Measurements from ENCODE around the gene ACSL5. TPM values are rescaled to one million over a fixed set of nuclear protein-coding genes. Genes with fewer than 3 reads are reported as not detected.
A peak's percentile ranks its signal among the peaks of the same experiment; 100 is the strongest.
"Not testable (repeated sequence)": the region's sequence is repeated elsewhere in the genome, so short reads cannot be mapped to it uniquely, and the experiment has no call there.

ACSL5 gene
- total RNA-seq, 2 experiments from 2014 or later, result 30.1 to 32.9 TPM

DNA sequence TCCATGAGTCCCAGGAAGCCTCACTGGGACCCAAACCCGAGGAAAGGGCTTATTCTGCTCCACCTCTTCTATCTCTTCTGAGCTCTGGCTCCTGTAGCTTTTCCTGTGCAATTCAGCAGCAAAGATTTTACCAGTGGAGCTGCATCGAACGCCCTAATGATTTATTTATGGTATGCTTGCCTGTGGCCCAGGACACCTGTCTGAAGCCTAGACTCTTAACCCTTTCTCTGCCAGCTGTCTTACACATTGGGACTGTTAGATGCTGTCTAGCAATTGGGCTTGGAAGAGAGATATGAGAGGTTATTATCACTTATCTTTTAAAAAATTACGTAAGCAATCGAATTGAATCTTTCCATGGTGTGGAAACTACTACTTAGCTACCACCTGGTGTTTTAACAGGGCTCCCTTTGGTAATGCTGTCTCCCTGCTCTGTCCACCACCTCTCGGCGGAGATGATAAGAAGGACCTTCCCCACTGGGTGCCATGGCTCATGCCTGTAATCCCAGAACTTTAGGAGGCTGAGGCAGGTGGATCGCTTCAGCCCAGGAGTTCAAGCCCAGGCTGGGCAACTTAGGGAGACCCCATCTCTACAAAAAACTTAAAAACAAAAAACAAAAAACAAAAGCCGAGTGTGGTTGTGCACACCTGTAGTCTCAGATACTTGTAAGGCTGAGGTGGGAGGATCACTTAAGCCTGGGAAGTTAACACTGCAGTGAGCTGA is 8.8 kb downstream of the ACSL5 start:
- no peak overlapping the region for H3K27ac Mint-ChIP-seq
- no peak overlapping the region for H3K4me3 Mint-ChIP-seq
- no peak for DNase-seq
- H3K27me3 Mint-ChIP-seq, result no peaks in the 10 kb centered on the region
- ChIA-PET CTCF (interaction anchor here (1.3 to 1.8 kb wide), 2 partner anchors 89 kb away, joined by 3 to 4 read pairs; no protein-coding TSS in a partner anchor), POLR2A (interaction anchor here (1.3 kb wide), 1 partner anchor 49 kb away, joined by 3 read pairs; no protein-coding TSS in a partner anchor)
- intact Hi-C loops (cut with micrococcal nuclease), result loop anchor here (10.0 kb wide), 1 partner anchor 1302 kb away; no protein-coding TSS in a partner anchor
- no peaks in the 10 kb centered on the region for H3K9me3 Mint-ChIP-seq
- peaks cover 81% of the 10 kb centered on the region for H3K4me1 Mint-ChIP-seq (ENCODE audit: low read depth)
- peaks cover 24% of the 10 kb centered on the region for H3K36me3 Mint-ChIP-seq

GRCh38 chr10:112383325-112383724 is 9.4 kb downstream of the ACSL5 start:
- CTCF ChIA-PET, result interaction anchor here (1.3 kb wide), 1 partner anchor 88 kb away, joined by 3 read pairs; no protein-coding TSS in a partner anchor
- peak; percentile 58 for DNase-seq

GRCh38 chr10:112384141-112384540 is 10.2 kb downstream of the ACSL5 start:
- no peaks in the 10 kb centered on the region for H3K9me3 Mint-ChIP-seq
- H3K36me3 Mint-ChIP-seq, result peaks cover 21% of the 10 kb centered on the region
- no peaks in the 10 kb centered on the region for H3K27me3 Mint-ChIP-seq
- DNase-seq, result no peak
- ChIA-PET CTCF (interaction anchor here (1.3 kb wide), 2 partner anchors 9 to 87 kb away, joined by 3 read pairs; no protein-coding TSS in a partner anchor), POLR2A (interaction anchor here (0.8 kb wide), 1 partner anchor 10 kb away, joined by 3 read pairs; the partner anchor contains the start of gene ACSL5)
- H3K27ac Mint-ChIP-seq, result no peak overlapping the region
- intact Hi-C loops (cut with micrococcal nuclease), result loop anchor here (10.0 kb wide), 1 partner anchor 1301 kb away; no protein-coding TSS in a partner anchor
- no peak overlapping the region for H3K4me3 Mint-ChIP-seq
- H3K4me1 Mint-ChIP-seq (ENCODE audit: low read depth), result peaks cover 84% of the 10 kb centered on the region

More at GRCh38 chr10:112383325-112383724, 9.4 kb downstream of the ACSL5 start:
- peaks cover 24% of the 10 kb centered on the region for H3K36me3 Mint-ChIP-seq
- intact Hi-C loops (cut with micrococcal nuclease), result loop anchor here (10.0 kb wide), 1 partner anchor 1301 kb away; no protein-coding TSS in a partner anchor
- no peaks in the 10 kb centered on the region for H3K9me3 Mint-ChIP-seq
- H3K4me3 Mint-ChIP-seq, result no peak overlapping the region
- no peaks in the 10 kb centered on the region for H3K27me3 Mint-ChIP-seq
- POLR2A ChIA-PET, result interaction anchor here (0.8 to 1.3 kb wide), 2 partner anchors 9 to 48 kb away, joined by 3 read pairs; partner anchors contain the start of gene ACSL5
- peak overlapping the region; percentile 10 for H3K27ac Mint-ChIP-seq
- peaks cover 83% of the 10 kb centered on the region for H3K4me1 Mint-ChIP-seq (ENCODE audit: low read depth)

DNA sequence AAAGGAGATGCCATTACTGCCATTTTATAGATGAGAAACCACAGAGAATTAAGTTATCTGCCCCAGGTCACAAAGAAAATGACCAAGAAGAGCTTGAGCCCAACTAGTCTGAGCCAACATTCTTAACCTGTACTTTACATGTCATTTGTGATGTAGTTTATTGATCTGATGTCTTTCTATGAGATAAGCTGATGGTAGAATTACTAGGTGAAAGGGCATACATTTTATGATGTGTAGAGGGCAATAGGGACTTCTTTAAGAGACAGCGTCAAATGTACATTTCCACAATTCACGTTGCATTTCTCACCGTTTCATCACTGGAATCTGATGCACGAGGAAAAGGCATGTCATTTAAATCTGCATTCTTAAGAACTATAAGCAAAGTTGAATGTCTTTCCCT is 11.3 kb downstream of the ACSL5 start:
- peaks cover 15% of the 10 kb centered on the region for H3K36me3 Mint-ChIP-seq
- no peak overlapping the region for H3K27ac Mint-ChIP-seq
- no peaks in the 10 kb centered on the region for H3K27me3 Mint-ChIP-seq
- CTCF ChIA-PET, result interaction anchor here (0.9 to 1.3 kb wide), 2 partner anchors 10 to 87 kb away, joined by 3 read pairs; no protein-coding TSS in a partner anchor
- no peak for DNase-seq
- no peaks in the 10 kb centered on the region for H3K9me3 Mint-ChIP-seq
- intact Hi-C loops (cut with micrococcal nuclease), result loop anchor here (10.0 kb wide), 1 partner anchor 1300 kb away; no protein-coding TSS in a partner anchor
- POLR2A ChIA-PET, result no interaction called here
- no peak overlapping the region for H3K4me3 Mint-ChIP-seq
- H3K4me1 Mint-ChIP-seq (ENCODE audit: low read depth), result peaks cover 83% of the 10 kb centered on the region

DNA sequence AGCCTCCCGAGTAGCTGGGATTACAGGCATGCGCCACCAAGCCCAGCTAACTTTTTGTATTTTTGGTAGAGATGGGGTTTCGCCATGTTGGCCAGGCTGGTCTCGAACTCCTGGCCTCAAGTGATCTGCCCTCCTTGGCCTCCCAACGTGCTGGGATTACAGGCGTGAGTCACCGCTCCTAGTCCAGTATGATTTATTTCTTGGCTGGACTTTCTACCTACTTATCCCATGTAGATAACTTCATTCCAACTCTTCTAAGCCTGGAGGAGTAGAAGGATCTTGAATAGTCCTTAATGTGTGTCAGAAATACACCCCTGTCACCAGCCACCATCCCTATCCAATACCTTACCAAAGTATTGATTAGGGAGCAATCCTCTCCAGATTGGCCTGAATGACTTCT is 14.1 kb downstream of the ACSL5 start:
- DNase-seq, H3K27me3 Mint-ChIP-seq, H3K9me3 Mint-ChIP-seq, H3K36me3 Mint-ChIP-seq, H3K4me3 Mint-ChIP-seq: not testable (repeated sequence)
- POLR2A ChIA-PET, result interaction anchor here (2.4 kb wide), 1 partner anchor 12 kb away, joined by 21 read pairs; no protein-coding TSS in a partner anchor
- peak overlapping the region; percentile 6 for H3K27ac Mint-ChIP-seq
- H3K4me1 Mint-ChIP-seq (ENCODE audit: low read depth), result peaks cover 69% of the 10 kb centered on the region
- intact Hi-C loops (cut with micrococcal nuclease), result loop anchor here (2.0 to 10.0 kb wide), 3 partner anchors 73 to 1517 kb away; partner anchors contain the start of gene PDCD4
- CTCF ChIA-PET, result interaction anchor here (1.1 to 2.2 kb wide), 3 partner anchors 13 to 73 kb away, joined by 3 to 8 read pairs (median 3); no protein-coding TSS in a partner anchor

DNA sequence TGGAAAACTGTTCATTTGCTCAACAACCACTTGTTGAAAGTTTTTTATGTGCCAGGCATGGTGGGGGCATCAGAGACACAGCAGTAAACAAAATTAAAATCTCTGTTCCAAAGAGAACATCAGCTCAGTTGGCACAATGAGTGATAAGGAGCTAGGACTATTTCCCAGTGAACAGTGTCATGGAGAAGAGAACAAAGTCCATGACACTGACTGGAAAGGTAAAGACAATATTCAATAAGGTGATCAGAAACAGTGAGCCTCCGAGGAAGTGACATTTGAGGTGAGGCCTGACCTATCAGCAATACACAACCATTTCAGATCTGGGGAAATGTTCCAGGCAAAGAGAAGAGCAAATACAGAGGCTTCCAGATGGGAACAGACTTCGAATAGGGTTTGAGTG is 14.6 kb downstream of the ACSL5 start:
- H3K27me3 Mint-ChIP-seq, result no peaks in the 10 kb centered on the region
- CTCF ChIA-PET, result interaction anchor here (1.1 to 1.8 kb wide), 4 partner anchors 8 to 73 kb away, joined by 3 to 4 read pairs (median 3); no protein-coding TSS in a partner anchor
- no peak overlapping the region for H3K4me3 Mint-ChIP-seq
- peaks cover 64% of the 10 kb centered on the region for H3K4me1 Mint-ChIP-seq (ENCODE audit: low read depth)
- peaks cover 6% of the 10 kb centered on the region for H3K36me3 Mint-ChIP-seq
- H3K27ac Mint-ChIP-seq, result peak overlapping the region; percentile 88
- intact Hi-C loops (cut with micrococcal nuclease), result loop anchor here (2.0 to 10.0 kb wide), 3 partner anchors 72 to 1518 kb away; partner anchors contain the start of gene PDCD4
- DNase-seq, result no peak
- no peaks in the 10 kb centered on the region for H3K9me3 Mint-ChIP-seq
- POLR2A ChIA-PET, result interaction anchor here (2.4 kb wide), 1 partner anchor 12 kb away, joined by 21 read pairs; no protein-coding TSS in a partner anchor

GRCh38 chr10:112389271-112389822 is 15.4 kb downstream of the ACSL5 start:
- Mint-ChIP-seq H3K4me3 (peak overlapping the region; percentile 1), H3K27me3 (no peaks in the 10 kb centered on the region), H3K36me3 (peaks cover 7% of the 10 kb centered on the region), H3K27ac (peak overlapping the region; percentile 88), H3K4me1 (ENCODE audit: low read depth) (peaks cover 58% of the 10 kb centered on the region), H3K9me3 (no peaks in the 10 kb centered on the region)
- ChIA-PET CTCF (interaction anchor here (1.1 to 1.8 kb wide), 3 partner anchors 8 to 74 kb away, joined by 3 to 4 read pairs (median 3); no protein-coding TSS in a partner anchor), POLR2A (interaction anchor here (0.8 to 2.4 kb wide), 3 partner anchors 13 to 56 kb away, joined by 3 to 21 read pairs (median 4); no protein-coding TSS in a partner anchor)
- peak; percentile 80 for DNase-seq
- intact Hi-C loops (cut with micrococcal nuclease), result loop anchor here (1.0 to 10.0 kb wide), 6 partner anchors 9 to 1519 kb away; partner anchors contain the start of gene PDCD4

DNA sequence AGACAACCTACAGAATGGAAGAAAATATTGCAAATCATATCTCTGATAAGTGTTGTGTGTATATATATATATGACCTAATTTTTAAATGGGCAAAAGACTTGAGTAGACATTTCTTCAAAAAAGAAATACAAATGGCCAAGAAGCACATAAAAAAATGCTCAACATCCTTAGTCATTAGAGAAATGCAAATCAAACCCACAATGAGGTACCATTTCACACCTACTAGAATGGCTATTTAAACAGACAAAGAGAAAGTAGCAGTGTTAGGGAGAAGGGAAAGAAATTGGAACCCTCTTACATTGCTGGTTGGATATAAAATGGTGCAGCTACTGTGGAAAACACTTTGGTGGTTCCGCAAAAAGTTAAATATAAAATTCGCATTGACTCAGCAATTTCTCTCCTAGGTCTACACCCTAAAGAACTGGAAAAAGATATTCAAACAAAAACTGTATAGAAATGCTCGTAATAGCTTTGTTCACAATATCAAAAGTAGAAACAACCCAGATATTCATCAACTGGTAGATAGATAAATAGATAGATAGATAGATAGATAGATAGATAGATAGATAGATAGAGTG is 16.3 kb downstream of the ACSL5 start:
- H3K27me3 Mint-ChIP-seq, result no peaks in the 10 kb centered on the region
- peaks cover 6% of the 10 kb centered on the region for H3K36me3 Mint-ChIP-seq
- H3K27ac Mint-ChIP-seq, result peak overlapping the region; percentile 43
- DNase-seq, result no peak
- H3K9me3 Mint-ChIP-seq, result no peaks in the 10 kb centered on the region
- ChIA-PET POLR2A (interaction anchor here (1.3 to 2.4 kb wide), 2 partner anchors 14 to 56 kb away, joined by 3 to 21 read pairs; no protein-coding TSS in a partner anchor), CTCF (no interaction called here)
- no peak overlapping the region for H3K4me3 Mint-ChIP-seq
- intact Hi-C loops (cut with micrococcal nuclease), result no loop called here
- H3K4me1 Mint-ChIP-seq (ENCODE audit: low read depth), result peaks cover 52% of the 10 kb centered on the region

GRCh38 chr10:112393341-112393740 is 19.4 kb downstream of the ACSL5 start:
- DNase-seq, result no peak
- intact Hi-C loops (cut with micrococcal nuclease), result no loop called here
- no peaks in the 10 kb centered on the region for H3K27me3 Mint-ChIP-seq
- H3K4me1 Mint-ChIP-seq (ENCODE audit: low read depth), result peaks cover 26% of the 10 kb centered on the region
- H3K4me3 Mint-ChIP-seq, result no peak overlapping the region
- H3K9me3 Mint-ChIP-seq, result no peaks in the 10 kb centered on the region
- H3K27ac Mint-ChIP-seq, result no peak overlapping the region
- H3K36me3 Mint-ChIP-seq, result peaks cover 5% of the 10 kb centered on the region
- CTCF ChIA-PET, result no interaction called here
- POLR2A ChIA-PET, result no interaction called here

- ChIA-PET CTCF (no interaction called here), POLR2A (no interaction called here)
- H3K4me3 Mint-ChIP-seq, result no peak overlapping the region
- intact Hi-C loops (cut with micrococcal nuclease), result no loop called here
- H3K27me3 Mint-ChIP-seq, result no peaks in the 10 kb centered on the region
- no peaks in the 10 kb centered on the region for H3K9me3 Mint-ChIP-seq
- H3K27ac Mint-ChIP-seq, result no peak overlapping the region
- peaks cover 5% of the 10 kb centered on the region for H3K36me3 Mint-ChIP-seq
- DNase-seq, result no peak
- H3K4me1 Mint-ChIP-seq (ENCODE audit: low read depth), result peaks cover 22% of the 10 kb centered on the region
Measured at GRCh38 chr10:112393827-112394226, 19.9 kb downstream of the ACSL5 start.

DNA sequence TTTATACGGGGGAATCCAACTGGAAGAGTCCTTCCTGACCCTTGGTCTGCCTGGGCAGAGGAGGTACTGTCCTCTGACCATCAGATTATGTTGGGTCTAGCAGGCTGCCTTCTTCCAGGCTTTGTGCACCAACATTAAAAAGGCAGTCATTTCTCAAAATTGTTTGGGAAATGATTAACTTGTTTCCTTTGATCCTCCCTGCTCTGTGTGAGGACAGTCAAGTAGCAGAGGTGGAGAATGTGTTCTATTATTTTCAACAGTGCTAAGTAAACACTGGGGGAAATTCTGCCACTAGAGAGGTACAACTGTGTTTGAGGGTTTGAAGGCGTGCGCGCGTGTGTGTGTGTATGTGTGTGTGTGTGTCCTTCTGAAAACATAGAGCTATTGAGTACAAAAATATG is 20.6 kb downstream of the ACSL5 start:
- Mint-ChIP-seq H3K4me1 (ENCODE audit: low read depth) (peaks cover 15% of the 10 kb centered on the region), H3K27me3 (no peaks in the 10 kb centered on the region), H3K4me3 (no peak overlapping the region), H3K9me3 (no peaks in the 10 kb centered on the region), H3K36me3 (peaks cover 9% of the 10 kb centered on the region), H3K27ac (no peak overlapping the region)
- ChIA-PET CTCF (interaction anchor here (0.9 kb wide), 1 partner anchor 62 kb away, joined by 3 read pairs; no protein-coding TSS in a partner anchor), POLR2A (interaction anchor here (1.5 kb wide), 1 partner anchor 19 kb away, joined by 10 read pairs; no protein-coding TSS in a partner anchor)
- intact Hi-C loops (cut with micrococcal nuclease), result no loop called here
- DNase-seq, result no peak

All from activated CD4-positive, alpha-beta memory T cell treated with anti-CD3 and anti-CD28 coated beads for 36 hours (primary cell).